HepG2 (cell line): ENCODE data around the gene RGL3. TPM values are rescaled to one million over a fixed set of nuclear protein-coding genes. Genes with fewer than 3 reads are reported as not detected.

Experiments used
- E2F2 ChIP-seq: sonication (generic); formaldehyde crosslinking; IDR thresholded peaks from 2 replicates; pipeline ENCODE4 v1.4.0; 2020; ENCODE audit warnings: missing genetic modification reagents, borderline replicate concordance
- PCBP1 ChIP-seq: fragments of 200-400 bp; formaldehyde crosslinking; IDR thresholded peaks from 2 replicates; pipeline ENCODE4 v1.6.1; 2017; ENCODE audit warnings: mild to moderate bottlenecking, low read depth, low read length, borderline replicate concordance
- ZNF282 ChIP-seq: fragments of 450-650 bp; IDR thresholded peaks from 2 replicates; pipeline ENCODE4 v1.6.1; 2018; ENCODE audit not compliant: partially characterized antibody
- ZNF407 ChIP-seq: sonication (generic); formaldehyde crosslinking; IDR thresholded peaks from one replicate; pipeline ENCODE4 v1.5.1; 2020; ENCODE audit warnings: mild to moderate bottlenecking, missing genetic modification reagents; ENCODE audit errors: not compliant biosample characterization
- polyA plus RNA-seq, 8 experiments: library from polyadenylated mRNA; depleted of rRNA in 3 of 8; stranded (reverse) in 7 of 8; unstranded in 1 of 8; fragments of >200 nt; fragmentation: Illumina TruSeq in 4 of 8; extraction: Trizol in 4 of 8; gene quantifications; 2 replicates each; pipeline versions ENCODE4 v1.2.1 to v1.2.3, GENCODE V29; 2011 to 2016; ENCODE audit warnings: low read depth in 4 of 8, missing spikeins in 1 of 8, mixed read lengths in 1 of 8; ENCODE audit not compliant: insufficient read depth in 1 of 8
- total RNA-seq, 5 experiments: library from RNA; depleted of rRNA; stranded (reverse); fragments of >200 nt; fragmentation: Illumina TruSeq; extraction: Trizol; gene quantifications; 2 replicates each; pipeline ENCODE4 v1.2.3, GENCODE V29; 2016; ENCODE audit warnings: low read depth in 1 of 5

RGL3 gene
- total and polyA plus RNA-seq, 2 of the 13 experiments (the other 11 are each of a cell fraction or from before 2014, with no cell fraction given) = 4.2 to 7.6 TPM

- TF ChIP-seq ZNF407 (CRISPR knock-in tag) = no peak
- no peak for TF ChIP-seq E2F2 (CRISPR knock-in tag)
- TF ChIP-seq PCBP1 = no peak
- TF ChIP-seq ZNF282 = no peak
These were observed 45.2 kb downstream of the RGL3 start (continued) for GRCh38 chr19:11373885-11374432.
